Measurements from ENCODE around the gene TRPM2. TPM values are rescaled to one million over a fixed set of nuclear protein-coding genes. Genes with fewer than 3 reads are reported as not detected.

Gene TRPM2
- total RNA-seq, 1 experiment from 2014 or later, result 0.26 TPM

GRCh38 chr21:44370027-44370735 lies 16.8 kb downstream of the TRPM2 start:
- no peaks in the 10 kb centered on the region for H3K4me1 ChIP-seq (ENCODE audit: control insufficient read depth, insufficient read depth, low read length)
- in situ Hi-C loops (cut with HindIII; ENCODE audit: low pct_unique_long_range_greater_than_20kb, low sequenced_read_pairs), result no loop called here
- ChIA-PET CTCF (no interaction called here), POLR2A (no interaction called here)
- ATAC-seq, result peak; percentile 48; the same call in 1 of the 2 replicates
- H3K27me3 ChIP-seq (ENCODE audit: control insufficient read depth, insufficient read depth, low read length), result no peaks in the 10 kb centered on the region
- TF ChIP-seq SIN3A (IDR thresholded peaks at IDR 0.05; ENCODE audit: borderline replicate concordance, insufficient read depth, low read depth, low read length) (no peak), POLR2AphosphoS5 (IDR thresholded peaks at IDR 0.05; ENCODE audit: low read depth, low read length) (no peak), CTCF (IDR thresholded peaks at IDR 0.05) (no peak), TCF7L2 (IDR thresholded peaks at IDR 0.05; ENCODE audit: low read depth, low read length) (no peak), REST (IDR thresholded peaks at IDR 0.05; ENCODE audit: insufficient read depth in 1 of 2, low read depth in 2 of 2, low read length in 1 of 2) (no peak)
- H3K4me3 ChIP-seq (ENCODE audit: low read depth in 2 of 2, low read length in 2 of 2), result no peak overlapping the region
- no peak overlapping the region for H3K27ac ChIP-seq (ENCODE audit: low read length)
- H3K36me3 ChIP-seq (ENCODE audit: control insufficient read depth, insufficient read depth, low read length), result no peaks in the 10 kb centered on the region
- intact Hi-C loops (cut with micrococcal nuclease; ENCODE audit: unreplicated experiment), result no loop called here
- BruUV-seq (replicated peaks), result no TSS peak
- H3K9me3 ChIP-seq (ENCODE audit: control insufficient read depth, insufficient read depth, low read depth, low read length), result no peaks in the 10 kb centered on the region
- DNase-seq (ENCODE audit: low read depth, low spot score), result no peak

- Histone ChIP-seq H3K9me3 (ENCODE audit: control insufficient read depth, insufficient read depth, low read depth, low read length) (no peaks in the 10 kb centered on the region), H3K27me3 (ENCODE audit: control insufficient read depth, insufficient read depth, low read length) (no peaks in the 10 kb centered on the region), H3K27ac (ENCODE audit: low read length) (no peak overlapping the region), H3K4me1 (ENCODE audit: control insufficient read depth, insufficient read depth, low read length) (no peaks in the 10 kb centered on the region), H3K4me3 (ENCODE audit: low read depth in 2 of 2, low read length in 2 of 2) (no peak overlapping the region), H3K36me3 (ENCODE audit: control insufficient read depth, insufficient read depth, low read length) (no peaks in the 10 kb centered on the region)
- CTCF ChIA-PET, result no interaction called here
- in situ Hi-C loops (cut with HindIII; ENCODE audit: low pct_unique_long_range_greater_than_20kb, low sequenced_read_pairs), result no loop called here
- no peak for TF ChIP-seq REST (IDR thresholded peaks at IDR 0.05; ENCODE audit: insufficient read depth in 1 of 2, low read depth in 2 of 2, low read length in 1 of 2)
- no peak for TF ChIP-seq SIN3A (IDR thresholded peaks at IDR 0.05; ENCODE audit: borderline replicate concordance, insufficient read depth, low read depth, low read length)
- no peak for TF ChIP-seq CTCF (IDR thresholded peaks at IDR 0.05)
- no peak for TF ChIP-seq TCF7L2 (IDR thresholded peaks at IDR 0.05; ENCODE audit: low read depth, low read length)
- no peak for TF ChIP-seq POLR2AphosphoS5 (IDR thresholded peaks at IDR 0.05; ENCODE audit: low read depth, low read length)
- intact Hi-C loops (cut with micrococcal nuclease; ENCODE audit: unreplicated experiment), result no loop called here
- no TSS peak for BruUV-seq (replicated peaks)
- DNase-seq (ENCODE audit: low read depth, low spot score) (no peak), ATAC-seq (no peak)
- POLR2A ChIA-PET, result no interaction called here
Observed at GRCh38 chr21:44370786-44371410, 17.5 kb downstream of the TRPM2 start.
